Myocyte (in vitro differentiated cells): ENCODE measurements around the gene CDH10. TPM values are rescaled to one million over a fixed set of nuclear protein-coding genes. Genes with fewer than 3 reads are reported as not detected.
A peak's percentile ranks its signal among the peaks of the same experiment; 100 is the strongest.

Experiments used
- DNase-seq: peaks from one replicate; pipeline ENCODE4 v3.0.0-alpha.2; 2012; ENCODE audit warnings: low read depth
- polyA plus RNA-seq: library from polyadenylated mRNA; unstranded; fragments of >200 nt; gene quantifications from one replicate; pipeline ENCODE4 v1.2.1, GENCODE V29; 2012; ENCODE audit warnings: missing spikeins
- total RNA-seq: library from RNA; depleted of rRNA; stranded (reverse); fragments of >200 nt; gene quantifications from 2 replicates; pipeline ENCODE4 v1.2.3, GENCODE V29; 2014

Gene CDH10
- total RNA-seq: not detected in 2 replicates
- not detected for polyA plus RNA-seq

DNA sequence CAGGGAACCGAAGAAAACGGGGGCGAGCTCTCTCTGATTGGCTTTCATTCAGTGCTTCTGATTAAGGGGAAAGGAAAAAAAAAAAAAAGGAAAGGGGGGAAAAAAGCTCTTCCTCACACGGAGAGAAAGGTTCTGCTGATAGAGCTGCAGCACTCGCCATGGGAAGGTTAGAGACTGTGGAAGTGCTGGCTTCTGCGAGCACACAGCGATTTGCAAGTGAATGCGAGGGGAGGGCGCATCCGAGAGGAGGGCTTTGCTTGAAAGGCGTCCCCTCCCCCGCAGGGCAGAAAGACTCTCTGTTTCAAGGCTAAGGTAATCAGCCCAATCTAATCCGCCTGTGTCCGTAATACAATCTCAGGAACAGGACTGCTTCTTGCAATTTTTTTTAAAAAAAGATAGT lies at the start of gene CDH10:
Gene CDH10 (minus strand): TSS at position 218 of the 400 bp plus-strand sequence. CDS start 51,488 bp downstream, outside the sequence.
- no peak for DNase-seq

DNA sequence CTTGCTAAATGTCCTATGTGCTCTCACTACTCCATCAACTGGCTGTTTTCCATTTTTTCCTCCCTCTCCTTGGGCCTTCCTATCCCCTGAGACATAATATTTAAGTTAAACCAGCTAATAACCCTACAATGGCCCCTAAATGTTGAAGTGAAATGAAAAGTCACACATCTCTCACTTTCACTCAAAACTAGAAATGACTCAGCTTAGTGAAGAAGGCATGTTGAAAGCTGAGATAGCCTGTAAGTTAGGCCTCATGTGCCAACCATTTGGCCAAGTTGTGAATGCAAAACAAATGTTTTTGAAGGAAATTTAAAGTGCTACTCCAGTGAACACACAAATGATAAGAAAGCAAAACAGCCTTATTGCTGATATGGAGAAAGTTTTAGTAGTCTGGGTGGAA lies 48.8 kb upstream of the CDH10 start:
- DNase-seq: no peak

DNA sequence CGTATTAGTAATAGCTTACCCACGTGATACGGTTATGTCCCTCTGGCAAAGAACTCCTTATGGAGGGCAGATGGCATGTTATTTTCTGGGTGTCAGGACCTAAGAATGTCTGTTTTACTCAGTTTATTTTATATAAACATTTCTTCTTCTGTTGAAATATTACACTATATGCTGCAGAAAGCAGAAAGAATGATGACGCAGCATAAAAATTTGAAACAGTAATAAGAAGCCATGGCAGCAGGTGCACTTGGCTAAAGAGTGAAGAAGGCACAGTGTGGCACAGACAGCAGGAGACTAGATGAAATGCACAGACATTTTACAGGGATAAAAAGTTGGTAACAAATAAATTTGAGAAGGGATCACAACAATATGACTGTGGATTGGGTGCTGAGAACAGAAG lies 46.3 kb upstream of the CDH10 start:
- no peak for DNase-seq

DNA sequence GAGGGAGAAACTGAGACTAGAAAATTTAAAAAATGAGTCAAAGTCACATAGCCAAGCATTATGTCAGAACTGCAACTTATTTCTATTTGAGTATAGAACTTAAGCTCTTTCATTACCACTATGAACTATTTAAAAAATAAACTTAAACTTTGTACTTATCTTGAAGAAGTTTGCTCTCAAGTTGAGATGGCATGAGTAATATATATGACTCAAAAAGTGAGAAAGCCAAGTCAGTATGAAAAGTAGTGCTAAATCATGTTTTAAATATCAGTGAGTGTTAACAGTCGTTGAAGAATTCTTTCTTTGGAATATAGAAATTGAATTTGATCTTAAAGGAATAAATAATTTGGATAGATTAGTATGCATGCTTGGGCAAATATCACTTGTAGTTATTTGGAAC lies 36.3 kb upstream of the CDH10 start:
- DNase-seq: no peak

DNA sequence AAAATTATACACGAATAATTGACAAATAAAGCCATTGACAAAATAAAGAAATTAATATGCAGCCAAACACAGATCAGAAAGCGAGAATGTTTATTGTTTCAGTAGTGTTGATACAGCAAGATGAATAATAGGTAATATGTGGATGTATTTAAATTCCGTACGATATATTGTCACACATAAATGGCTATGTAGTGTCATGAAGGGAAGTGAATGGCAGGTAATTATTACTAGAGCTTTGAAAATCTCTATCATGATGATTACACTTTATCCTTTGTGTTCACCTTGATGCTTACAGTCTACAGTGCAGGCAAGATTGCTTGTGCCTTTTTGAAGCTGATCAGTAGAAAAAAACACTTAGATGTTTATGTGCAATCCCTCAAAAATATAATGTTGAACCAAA lies 23.3 kb upstream of the CDH10 start:
- DNase-seq: no peak

DNA sequence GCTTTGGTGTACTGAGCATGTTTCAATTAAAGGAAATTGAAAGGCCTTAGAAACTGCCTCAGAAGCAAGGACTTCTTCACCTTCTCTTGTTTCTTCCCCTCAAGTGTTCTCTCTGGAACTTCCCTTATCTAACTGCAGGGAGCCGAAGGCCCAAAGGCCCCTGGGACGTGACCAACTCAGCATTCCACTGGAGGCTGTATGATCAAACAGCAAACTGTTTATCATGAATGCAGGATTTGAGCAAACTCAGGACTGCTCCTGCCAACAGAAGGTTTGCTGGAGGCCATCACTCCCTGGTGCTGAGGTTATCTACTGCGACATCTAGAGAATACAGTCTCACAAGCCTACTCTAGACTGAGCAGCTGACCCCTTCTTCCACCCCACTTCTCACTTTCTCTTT lies 4.8 kb upstream of the CDH10 start:
- DNase-seq: no peak

DNA sequence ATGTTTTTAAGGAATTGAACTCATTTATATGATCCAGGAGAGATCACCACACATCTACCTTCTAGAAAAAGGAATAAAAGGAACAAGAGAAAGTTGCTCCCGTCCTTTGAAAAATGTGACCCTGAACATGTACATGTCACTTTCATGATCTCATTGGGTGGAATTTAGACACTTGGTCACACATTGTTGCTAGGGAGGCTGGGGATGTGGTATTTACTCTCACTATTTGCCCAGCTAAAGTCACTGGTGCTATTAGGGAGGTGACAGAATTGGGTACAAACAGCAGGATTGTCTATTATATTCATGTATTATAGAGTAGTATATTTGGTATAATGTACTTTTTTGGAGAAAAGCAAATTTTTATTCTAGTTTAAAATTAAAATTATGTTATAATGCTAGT lies 2.1 kb upstream of the CDH10 start:
- DNase-seq: no peak

DNA sequence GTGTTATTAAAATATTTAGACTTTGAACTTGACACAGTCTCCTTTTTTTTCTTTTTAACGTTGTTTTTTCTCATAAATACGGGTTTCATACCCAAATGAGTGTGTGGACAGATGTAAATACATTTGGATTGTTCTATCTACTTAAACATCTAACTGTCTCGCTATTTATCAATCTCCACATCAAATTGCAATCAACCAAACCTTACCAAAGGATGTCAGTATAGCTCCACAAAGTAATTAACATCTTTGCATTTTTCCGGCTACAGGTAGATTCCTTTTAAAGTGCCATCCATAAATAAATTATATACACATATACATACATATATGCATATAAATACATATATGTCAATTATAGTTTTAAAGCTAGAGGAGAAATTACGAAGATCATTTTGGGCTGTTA lies 705 bp upstream of the CDH10 start:
- DNase-seq: no peak

DNA sequence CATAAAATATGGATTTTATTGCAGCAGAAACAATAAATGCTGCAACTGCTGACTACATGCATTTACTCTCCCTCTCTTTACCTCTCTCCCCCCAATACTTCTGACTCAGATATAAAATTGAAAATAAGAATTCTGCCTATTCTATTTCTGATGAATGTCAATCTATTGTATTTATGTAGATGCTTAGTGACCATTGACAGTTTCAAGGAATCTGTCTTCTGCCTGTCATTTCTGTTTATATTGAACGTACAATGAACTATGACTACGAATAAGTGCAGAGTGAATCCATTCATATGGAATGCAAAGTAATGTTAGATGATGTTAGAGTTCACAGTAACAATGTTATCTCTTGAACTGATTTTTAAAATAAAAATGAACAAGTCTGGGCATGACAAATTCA lies 898 bp downstream of the CDH10 start:
- DNase-seq: no peak

DNA sequence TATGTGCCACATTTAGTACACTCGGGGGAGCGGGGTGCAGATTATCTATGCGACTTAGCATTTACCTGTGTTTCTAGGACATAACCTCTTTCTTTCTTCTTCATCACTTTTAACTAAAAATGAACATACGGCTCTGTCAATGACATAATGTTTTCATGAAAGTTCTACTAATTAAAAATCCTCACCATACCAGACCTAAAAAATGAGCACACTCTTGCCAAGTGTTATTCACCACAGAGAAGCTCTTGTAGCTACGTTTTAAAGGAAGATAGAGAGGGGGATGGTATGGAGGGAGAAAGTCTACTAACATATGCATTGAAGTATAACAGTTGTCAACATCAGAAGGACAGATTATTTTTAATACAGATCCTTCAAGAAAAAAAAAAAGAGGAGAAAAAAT lies 1.6 kb downstream of the CDH10 start:
- no peak for DNase-seq

DNA sequence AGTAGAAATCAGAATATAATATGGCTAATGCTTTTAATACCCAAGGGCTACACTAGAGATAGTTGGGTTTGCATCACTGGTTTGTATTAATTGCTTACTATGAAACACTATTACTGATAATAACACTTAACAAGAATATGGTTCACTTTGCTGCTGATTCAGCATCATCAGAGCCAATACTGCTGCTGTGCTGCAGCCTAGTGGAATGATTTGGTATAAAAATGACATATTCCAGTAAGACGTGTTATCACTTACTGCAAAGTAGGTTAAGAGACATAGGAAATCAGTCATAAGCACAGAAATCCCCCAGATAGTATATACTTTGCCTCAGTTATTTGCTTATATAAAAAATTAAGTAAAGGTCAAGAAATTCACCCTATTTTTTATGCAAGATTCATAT lies 2.8 kb downstream of the CDH10 start:
- DNase-seq: no peak

DNA sequence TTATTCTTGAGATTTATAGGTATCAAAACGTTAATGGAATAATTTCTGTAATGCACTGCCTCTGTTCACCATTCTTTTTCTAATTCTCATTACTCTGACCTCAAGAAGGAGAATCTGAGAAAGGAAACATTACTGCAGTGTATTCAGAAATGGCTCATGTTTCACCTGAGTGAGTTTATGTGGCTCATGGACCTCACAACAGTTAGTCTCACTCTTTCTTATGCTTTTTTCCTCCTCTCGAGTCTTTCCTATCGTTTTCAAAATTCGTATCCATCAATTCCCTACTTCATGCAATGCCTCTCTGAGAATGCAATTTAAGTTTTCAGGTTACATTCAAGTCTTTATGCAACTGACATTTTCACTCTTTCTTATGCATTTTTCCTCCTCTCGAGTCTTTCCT lies 9.6 kb downstream of the CDH10 start:
- DNase-seq: no peak

DNA sequence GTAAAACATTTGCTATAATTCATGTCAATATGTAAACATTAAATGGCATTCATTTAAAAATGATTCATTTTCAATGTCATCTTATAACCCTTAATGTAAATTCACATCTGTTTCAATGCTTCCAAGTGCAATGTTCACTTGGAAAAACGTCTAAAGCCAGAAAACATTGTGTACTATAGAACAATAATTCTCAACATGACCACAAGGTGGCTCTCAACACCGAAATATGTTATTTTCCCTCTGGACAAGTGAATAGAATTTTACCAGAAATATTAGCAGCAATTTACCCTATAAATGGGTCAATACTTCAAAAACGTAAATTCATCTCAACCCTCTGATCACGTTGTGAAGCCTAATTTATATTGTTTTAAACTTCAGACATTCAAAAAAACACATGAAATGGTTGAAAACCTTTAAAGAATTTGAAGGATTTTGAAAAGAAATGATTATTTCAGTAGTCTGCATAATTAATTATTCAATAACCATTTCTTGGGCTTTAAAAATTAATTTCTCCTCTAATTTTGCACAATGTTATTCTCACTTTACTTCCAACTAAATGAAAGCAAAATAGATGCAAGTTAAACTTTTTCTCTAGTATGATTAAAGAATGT lies 11.0 kb downstream of the CDH10 start:
- peak; percentile 38 for DNase-seq

DNA sequence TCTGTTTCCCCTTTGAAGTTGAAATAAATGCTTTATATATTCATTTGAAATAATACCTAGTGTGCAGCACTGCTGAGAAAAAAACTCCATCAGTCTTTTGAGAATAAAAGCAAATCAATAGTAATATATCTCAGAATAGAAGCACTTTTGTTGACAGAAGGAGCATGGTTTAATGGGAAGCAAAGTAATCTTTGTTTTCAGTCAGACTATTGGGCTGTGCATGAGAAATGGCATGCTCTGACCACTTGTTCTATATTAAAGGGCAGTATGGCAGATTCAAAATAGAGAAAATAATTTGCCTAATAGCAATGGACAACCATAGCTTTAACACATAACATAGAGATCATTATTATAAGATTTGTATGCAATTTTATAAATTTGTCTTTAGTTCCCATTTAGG lies 12.4 kb downstream of the CDH10 start:
- no peak for DNase-seq

DNA sequence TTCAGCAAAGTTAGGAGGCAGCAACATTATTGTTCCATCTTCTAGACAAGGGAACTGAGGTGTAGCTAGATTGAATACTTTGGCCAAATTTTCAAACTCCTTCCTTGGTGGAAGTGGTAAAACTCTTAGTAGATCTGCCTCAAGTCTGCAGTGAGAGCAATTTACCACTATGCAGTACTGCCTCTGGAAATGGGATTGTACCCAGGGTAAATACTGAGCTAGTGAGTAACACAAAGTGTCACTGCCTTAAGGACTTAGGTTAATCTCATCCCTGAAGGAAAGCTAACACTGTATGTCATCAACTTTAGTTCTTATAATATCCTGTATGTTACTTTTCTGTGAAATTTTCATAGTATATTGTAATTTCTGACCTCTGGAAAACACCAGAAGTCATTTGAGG lies 13.9 kb downstream of the CDH10 start:
- DNase-seq: no peak

DNA sequence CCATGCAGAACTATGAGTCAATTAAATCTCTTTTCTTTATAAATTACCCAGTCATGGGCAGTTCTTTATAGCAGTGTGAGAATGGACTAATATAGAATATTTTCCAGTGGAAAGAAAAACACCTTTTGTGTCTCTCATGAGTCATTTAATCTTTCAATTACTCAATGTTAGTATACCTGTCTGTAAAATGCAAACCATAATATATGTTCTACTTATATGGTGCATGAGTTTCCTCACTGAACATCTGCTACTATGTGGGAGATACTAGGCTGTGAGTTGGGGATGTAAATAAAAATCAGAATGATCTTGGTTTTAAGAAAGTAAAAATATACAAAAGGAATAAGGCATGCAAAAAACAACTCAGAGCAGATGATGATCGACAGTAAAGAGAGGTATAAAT lies 15.0 kb downstream of the CDH10 start:
- DNase-seq: no peak

DNA sequence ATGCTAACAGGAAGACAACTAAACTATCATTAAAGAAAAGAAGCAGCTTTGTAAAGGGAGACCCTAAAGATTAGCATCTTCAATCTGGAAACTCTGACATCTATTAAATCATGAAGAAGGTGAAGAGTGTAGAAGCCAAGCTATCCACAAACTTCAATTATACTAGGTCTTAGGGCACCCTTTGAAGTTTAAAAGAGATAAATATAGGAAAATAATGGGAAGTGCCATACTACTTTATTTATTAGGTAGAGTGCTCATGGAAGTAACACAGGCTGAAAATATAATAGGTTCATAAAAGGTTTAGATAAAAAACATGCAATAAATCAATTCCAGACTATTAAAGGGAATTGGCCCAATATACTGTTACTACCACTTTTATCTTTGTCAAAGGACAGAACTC lies 19.9 kb downstream of the CDH10 start:
- no peak for DNase-seq

DNA sequence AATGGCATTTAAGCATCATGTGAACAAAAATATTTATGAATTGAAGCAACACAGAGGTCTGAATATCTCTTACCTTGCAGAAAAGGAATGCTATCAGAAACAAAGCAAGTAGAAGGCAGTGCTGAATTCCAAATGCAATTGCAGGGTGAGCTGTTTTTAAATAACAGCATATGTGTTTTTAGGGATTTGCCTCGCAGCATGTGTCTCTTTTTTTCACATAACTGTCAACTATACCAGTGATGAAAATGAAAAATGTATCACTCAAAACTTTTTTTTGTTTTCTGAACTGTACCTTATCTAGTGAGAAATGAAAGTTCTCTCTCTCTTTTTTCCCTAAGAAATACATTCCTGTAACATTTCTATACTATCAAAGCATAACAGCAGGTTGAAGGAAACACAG lies 21.2 kb downstream of the CDH10 start:
- DNase-seq: no peak

DNA sequence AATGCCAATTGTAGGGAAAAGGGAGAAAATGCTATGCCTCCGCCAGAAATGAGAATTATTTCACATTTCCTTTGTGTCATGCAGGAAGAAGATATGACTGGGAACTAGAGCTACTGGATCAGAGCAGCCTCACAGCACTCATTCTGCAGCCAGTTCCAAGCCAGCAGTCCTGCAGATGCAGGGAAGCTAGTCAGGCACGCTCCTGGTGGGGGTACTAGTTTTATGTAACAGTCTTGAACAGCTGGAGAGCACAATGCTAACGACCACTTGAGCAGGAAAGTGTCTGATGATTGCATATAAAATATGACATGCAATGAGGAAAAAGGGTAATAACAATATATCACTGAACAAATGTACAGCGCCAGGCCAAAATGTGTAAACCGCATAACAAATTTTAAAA lies 21.7 kb downstream of the CDH10 start:
- no peak for DNase-seq

DNA sequence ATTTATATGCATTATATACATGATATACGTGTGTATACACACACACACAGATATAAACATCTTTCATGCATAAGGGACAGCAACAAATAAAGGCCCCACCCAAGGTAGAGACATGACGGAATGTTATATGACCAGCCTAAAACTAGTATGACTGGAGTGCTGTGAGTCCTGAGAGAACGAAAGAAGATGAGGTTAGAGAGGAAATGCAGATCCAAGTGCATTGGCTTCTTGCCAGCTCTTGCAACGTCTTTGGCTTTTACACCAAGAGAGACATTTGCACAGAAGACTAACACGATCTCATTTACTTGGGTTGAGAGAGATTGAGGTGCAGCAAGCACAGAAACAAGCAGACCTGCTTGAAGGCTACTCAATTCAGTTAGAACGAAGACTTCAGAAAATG lies 23.0 kb downstream of the CDH10 start:
- DNase-seq: no peak

DNA sequence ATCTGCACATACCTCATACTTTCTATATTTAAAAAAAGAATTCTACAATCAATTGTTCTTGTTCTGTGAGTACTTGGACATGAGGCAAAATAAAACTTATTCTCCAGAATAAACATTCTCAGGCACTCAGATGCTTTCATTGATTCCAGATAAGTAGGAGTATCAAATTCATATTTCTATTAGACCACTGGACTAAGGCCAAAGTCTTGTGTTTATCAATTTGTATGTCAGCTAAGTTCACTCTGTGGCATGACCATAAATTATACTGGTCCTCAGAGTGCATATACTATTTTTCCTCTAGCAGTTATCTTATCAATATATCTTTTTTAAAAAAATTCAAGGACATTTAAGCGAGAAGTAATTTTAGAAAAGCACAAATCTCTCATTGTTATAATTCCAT lies 28.2 kb downstream of the CDH10 start:
- DNase-seq: no peak

DNA sequence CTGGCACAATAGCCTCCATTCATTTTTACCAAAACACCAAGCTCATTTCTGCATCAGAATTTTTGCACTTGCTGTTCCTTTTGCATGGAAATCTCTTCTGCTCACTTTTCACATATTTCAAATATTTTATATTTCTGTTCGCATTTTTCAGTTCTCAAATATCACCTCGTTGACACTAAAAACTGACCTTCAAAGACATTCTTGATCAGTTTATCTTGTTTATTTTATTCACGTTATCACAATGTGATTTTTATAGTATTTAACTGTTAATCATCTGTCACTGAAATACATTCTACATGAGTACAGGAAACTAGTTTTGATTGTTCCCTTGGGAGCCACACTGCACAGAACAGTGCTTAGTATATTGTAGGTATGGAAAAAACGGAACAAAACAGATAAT lies 29.6 kb downstream of the CDH10 start:
- DNase-seq: no peak

DNA sequence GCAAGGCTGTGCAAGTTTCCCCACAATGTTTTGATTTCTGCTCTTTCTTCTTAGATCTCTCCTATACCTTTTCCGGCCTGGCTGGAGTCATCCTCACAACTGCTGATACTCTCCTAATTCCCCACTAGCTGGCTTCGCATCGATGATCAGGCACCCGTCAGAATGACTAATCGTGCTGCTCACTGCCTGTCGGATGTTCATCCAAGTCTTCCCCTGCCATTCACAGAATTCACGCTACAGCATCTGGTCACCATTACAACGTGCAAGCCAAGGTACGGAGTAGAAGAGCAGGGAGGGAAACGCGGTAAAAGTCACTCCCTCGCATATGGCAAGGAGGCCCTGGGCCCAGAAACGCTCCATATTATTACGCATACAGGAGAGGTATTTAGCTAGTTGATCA lies 35.1 kb downstream of the CDH10 start:
- no peak for DNase-seq

DNA sequence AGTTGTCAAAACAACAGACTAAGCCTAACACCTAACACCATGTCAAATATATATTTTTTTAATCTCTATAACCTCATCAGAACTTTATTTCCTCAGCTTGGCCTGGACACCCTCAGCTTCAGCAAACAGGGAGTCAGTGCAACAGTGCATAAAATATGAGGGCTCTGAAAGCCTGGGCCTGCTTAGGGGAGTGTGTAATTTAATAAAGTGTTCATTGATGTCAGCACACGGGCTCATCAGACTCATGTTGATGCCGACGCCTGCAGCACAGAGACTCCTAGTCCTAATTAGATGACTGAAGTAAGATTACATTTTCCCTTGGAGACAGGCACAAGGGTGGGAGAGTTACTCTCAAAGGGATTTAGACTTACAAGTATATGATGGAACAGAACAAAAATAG lies 37.8 kb downstream of the CDH10 start:
- DNase-seq: no peak
